Head of caudate nucleus (tissue), 42 donors: ENCODE data around the gene ZNF777.
"Not testable (repeated sequence)": the region's sequence is repeated elsewhere in the genome, so short reads cannot be mapped to it uniquely, and the experiment has no call there.

Experiments used
- DNase-seq, 42 donors: peaks; one replicate each; pipeline versions ENCODE4 v3.0.0 to v3.0.0-alpha.2; 2020 to 2021; ENCODE audit warnings: mixed read lengths in 7 of 42
- intact Hi-C: fragments of 100-400 bp; cut with DNase I; formaldehyde crosslinking; loops from one replicate; pipeline ENCODE4 v1.15.0; 2022

The ZNF777 gene

GRCh38 chr7:149460493-149461277 is at the start of gene ZNF777:
Gene ZNF777, minus strand, starts transcription at chr7:149461062. Its CDS starts 5,040 bp downstream, at chr7:149456022.
- peak; percentile 63 to 93 (median 84) for DNase-seq
- intact Hi-C loops: no loop called here

- DNase-seq: no peak
- intact Hi-C loops: no loop called here
Observed at GRCh38 chr7:149510248-149510647, 49.4 kb upstream of the ZNF777 start.

- no peak for DNase-seq
- intact Hi-C loops: no loop called here
Observed at GRCh38 chr7:149509774-149510173, 48.9 kb upstream of the ZNF777 start.

GRCh38 chr7:149505551-149505950 is 44.7 kb upstream of the ZNF777 start:
- no peak for DNase-seq
- intact Hi-C loops: no loop called here

- intact Hi-C loops: no loop called here
- DNase-seq: no peak
Observed at GRCh38 chr7:149501651-149502050, 40.8 kb upstream of the ZNF777 start.

GRCh38 chr7:149500910-149501309 is 40.0 kb upstream of the ZNF777 start:
- intact Hi-C loops: no loop called here
- DNase-seq: no peak

GRCh38 chr7:149500201-149500600 is 39.3 kb upstream of the ZNF777 start:
- intact Hi-C loops: no loop called here
- DNase-seq: no peak

GRCh38 chr7:149498811-149499210 is 37.9 kb upstream of the ZNF777 start:
- no peak for DNase-seq
- intact Hi-C loops: loop anchor here (5.0 to 10.0 kb wide), 2 partner anchors 74 to 372 kb away; partner anchors contain the start of gene ZNF425

- intact Hi-C loops: loop anchor here (5.0 to 10.0 kb wide), 2 partner anchors 73 to 370 kb away; partner anchors contain the start of gene ZNF425
- DNase-seq: peak in 41 of 42 donors; percentile 44 to 89 (median 78)
Observed at GRCh38 chr7:149497467-149498261, 36.8 kb upstream of the ZNF777 start, which contains the start of gene ZNF746. Gene ZNF746, minus strand, starts transcription at chr7:149497809. Its CDS starts 273 bp downstream, at chr7:149497536.

- intact Hi-C loops: loop anchor here (5.0 to 10.0 kb wide), 2 partner anchors 72 to 370 kb away; partner anchors contain the start of gene ZNF425
- DNase-seq: peak in 35 of 42 donors; percentile 26 to 71 (median 45)
Observed at GRCh38 chr7:149496642-149497391, 36.0 kb upstream of the ZNF777 start.

GRCh38 chr7:149495785-149496641 is 35.2 kb upstream of the ZNF777 start:
- DNase-seq: peak in 38 of 42 donors; percentile 28 to 80 (median 55)
- intact Hi-C loops: loop anchor here (5.0 to 10.0 kb wide), 2 partner anchors 71 to 369 kb away; partner anchors contain the start of gene ZNF425

GRCh38 chr7:149494738-149495368 is 34.0 kb upstream of the ZNF777 start:
- DNase-seq: no peak
- intact Hi-C loops: loop anchor here (5.0 to 10.0 kb wide), 2 partner anchors 70 to 368 kb away; partner anchors contain the start of gene ZNF425

- DNase-seq: not testable (repeated sequence)
- intact Hi-C loops: loop anchor here (10.0 kb wide), 1 partner anchor 69 kb away; no protein-coding TSS in a partner anchor
Observed at GRCh38 chr7:149493975-149494374, 33.1 kb upstream of the ZNF777 start.

GRCh38 chr7:149493366-149493765 is 32.5 kb upstream of the ZNF777 start:
- intact Hi-C loops: loop anchor here (10.0 kb wide), 1 partner anchor 69 kb away; no protein-coding TSS in a partner anchor
- no peak for DNase-seq

- peak in 1 of 42 donors; percentile 40 for DNase-seq
- intact Hi-C loops: loop anchor here (10.0 kb wide), 1 partner anchor 65 kb away; no protein-coding TSS in a partner anchor
Observed at GRCh38 chr7:149490083-149490760, 29.4 kb upstream of the ZNF777 start.

- peak in 2 of 42 donors; percentile 33 to 34 for DNase-seq
- intact Hi-C loops: loop anchor here (10.0 kb wide), 1 partner anchor 65 kb away; no protein-coding TSS in a partner anchor
Observed at GRCh38 chr7:149489391-149490024, 28.6 kb upstream of the ZNF777 start.
